K562 (cell line): ENCODE data around the gene MRPL38. TPM values are rescaled to one million over a fixed set of nuclear protein-coding genes. Genes with fewer than 3 reads are reported as not detected.

Experiments
- BCL6 ChIP-seq: fragments of 250-450 bp; sonication (Bioruptor Pico); IDR thresholded peaks from 2 replicates; pipeline ENCODE4 v1.4.0; 2020
- CTBP1 ChIP-seq: fragments of 450-650 bp; IDR thresholded peaks from 2 replicates; pipeline ENCODE4 v1.6.1; 2016; ENCODE audit warnings: borderline replicate concordance
- ETV5 ChIP-seq: sonication (generic); formaldehyde crosslinking; IDR thresholded peaks from 2 replicates; pipeline ENCODE4 v1.4.0; 2020; ENCODE audit warnings: low read depth, mild to moderate bottlenecking, missing genetic modification reagents
- GATAD2B ChIP-seq: fragments of 450-650 bp; IDR thresholded peaks from 2 replicates; pipeline ENCODE4 v1.6.1; 2017; ENCODE audit warnings: mild to moderate bottlenecking, borderline replicate concordance
- HDAC6 ChIP-seq: IDR thresholded peaks from 2 replicates; pipeline ENCODE4 v1.6.1; 2012; ENCODE audit warnings: low read depth, mild to moderate bottlenecking, control low read depth, inconsistent platforms, low read length, moderate library complexity
- NCOA2 ChIP-seq, 2 experiments: fragments of 450-650 bp; IDR thresholded peaks; 2 replicates each; pipeline ENCODE4 v1.6.1; 2018; ENCODE audit warnings: mild to moderate bottlenecking in 2 of 2, moderate library complexity in 1 of 2; ENCODE audit not compliant: partially characterized antibody in 2 of 2
- OTX1 ChIP-seq: fragments of 450-650 bp; formaldehyde crosslinking; IDR thresholded peaks from 2 replicates; pipeline ENCODE4 v1.4.0; 2022; ENCODE audit warnings: mild to moderate bottlenecking
- PTBP1 ChIP-seq: fragments of 200-400 bp; formaldehyde crosslinking; IDR thresholded peaks from 2 replicates; pipeline ENCODE4 v1.6.1; 2017; ENCODE audit warnings: low read depth, low read length
- SOX6 ChIP-seq: fragments of 450-650 bp; IDR thresholded peaks from 2 replicates; pipeline ENCODE4 v1.6.1; 2014; ENCODE audit warnings: mild to moderate bottlenecking
- ZNF707 ChIP-seq: fragments of 250-450 bp; sonication (Bioruptor Pico); conservative IDR thresholded peaks from 2 replicates; pipeline ENCODE4 v1.8.0; 2022; ENCODE audit warnings: inconsistent platforms, mild to moderate bottlenecking, moderate library complexity
- ZZZ3 ChIP-seq: fragments of 450-650 bp; IDR thresholded peaks from 2 replicates; pipeline ENCODE4 v1.6.1; 2016; ENCODE audit warnings: antibody characterized with exemption, mild to moderate bottlenecking, moderate library complexity
- polyA plus RNA-seq, 8 experiments: library from polyadenylated mRNA; depleted of rRNA in 4 of 8; stranded (reverse) in 5 of 8; unstranded in 3 of 8; fragments of >200 nt; fragmentation: Nextera tagmentation in 2 of 8; fragmentation: Illumina TruSeq in 1 of 8; extraction: Ambion mirVana in 2 of 8; extraction: Trizol in 1 of 8; gene quantifications; 2 replicates each; pipeline versions ENCODE4 v1.2.1 to v1.2.3, GENCODE V29; 2011 to 2014; ENCODE audit warnings: inconsistent platforms in 1 of 8, missing spikeins in 1 of 8
- total RNA-seq, 7 experiments: library from RNA; depleted of rRNA in 6 of 7; stranded (reverse); fragments of >200 nt in 6 of 7; fragmentation: Illumina TruSeq in 2 of 7; extraction: Trizol in 2 of 7; gene quantifications; 2 replicates each; pipeline versions ENCODE4 v1.2.1 to v1.2.3, GENCODE V29; 2011 to 2021; ENCODE audit warnings: low replicate concordance in 1 of 7
- TF ChIP-seq, protein P1 (sequence below): fragments of 250-450 bp; sonication (Bioruptor Pico); IDR thresholded peaks from 2 replicates; pipeline ENCODE4 v1.8.0; 2021; ENCODE audit warnings: moderate library complexity, mild to moderate bottlenecking, inconsistent platforms
- TF ChIP-seq, protein P2 (sequence below): fragments of 450-650 bp; formaldehyde crosslinking; IDR thresholded peaks from 2 replicates; pipeline ENCODE4 v1.4.0; 2022; ENCODE audit warnings: mild to moderate bottlenecking, moderate library complexity
- TF ChIP-seq, protein P3 (sequence below): fragments of 450-650 bp; IDR thresholded peaks from 2 replicates; pipeline ENCODE4 v1.7.0; 2016; ENCODE audit warnings: borderline replicate concordance
- TF ChIP-seq, protein P4 (sequence below), 2 experiments: fragments of 450-650 bp in 1 of 2; sonication (generic) in 1 of 2; formaldehyde crosslinking in 1 of 2; IDR thresholded peaks in 1 of 2; conservative IDR thresholded peaks in 1 of 2; 2 replicates each; pipeline versions ENCODE4 v1.6.1 to v1.8.1; 2016 to 2023; ENCODE audit warnings: mild to moderate bottlenecking in 2 of 2, moderate library complexity in 2 of 2, inconsistent platforms in 1 of 2, missing genetic modification reagents in 1 of 2
- TF ChIP-seq, protein P5 (sequence below): sonication (generic); formaldehyde crosslinking; IDR thresholded peaks from 2 replicates; pipeline ENCODE4 v1.5.0; 2020; ENCODE audit warnings: missing genetic modification reagents
- TF ChIP-seq, protein P6 (sequence below): fragments of 450-650 bp; IDR thresholded peaks from 2 replicates; pipeline ENCODE4 v1.6.1; 2018; ENCODE audit not compliant: partially characterized antibody

MRPL38 gene
- total and polyA plus RNA-seq, 9 of the 15 experiments (the other 6 are each of a cell fraction or from before 2014, with no cell fraction given): 4.5 to 154 (median 48.5) TPM

DNA sequence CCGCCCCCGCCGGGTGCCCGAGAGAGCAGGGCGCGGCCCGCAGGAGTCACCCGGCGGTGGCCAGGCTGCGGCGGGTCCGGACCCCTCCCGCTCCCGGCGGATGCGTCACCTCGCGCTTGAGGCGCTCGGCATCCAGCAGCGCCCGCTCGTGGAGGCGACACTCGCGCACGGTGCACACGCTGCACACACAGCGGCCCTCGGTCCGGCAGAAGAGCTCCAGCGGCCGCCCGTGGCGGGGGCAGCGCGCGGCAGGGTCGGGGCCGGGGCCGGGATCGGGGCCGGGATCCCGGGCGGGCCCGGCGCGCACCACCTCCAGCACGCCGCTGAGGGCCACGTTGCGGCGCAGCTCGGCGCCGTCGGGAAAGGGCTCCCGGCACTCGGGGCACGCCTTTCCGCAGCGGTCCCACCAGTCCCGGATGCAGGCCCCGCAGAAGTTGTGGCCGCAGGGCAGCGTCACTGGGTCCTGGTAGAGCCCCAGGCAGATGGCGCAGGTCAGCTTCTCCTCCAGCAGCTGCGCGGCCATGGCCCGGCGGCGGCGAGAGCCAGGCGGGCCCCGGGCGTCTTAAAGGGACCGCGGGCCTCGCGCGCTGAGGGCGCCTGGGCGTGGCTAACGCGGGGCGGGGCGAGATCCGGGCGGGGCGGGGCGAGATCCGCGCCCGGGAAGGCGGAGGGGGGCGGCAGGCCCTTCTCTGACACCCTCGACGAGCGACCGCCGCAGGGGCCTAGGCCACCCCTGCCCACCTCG lies 8.1 kb downstream of the MRPL38 start, which contains the start of gene TRIM65 (continued):
- peak; percentile 98 for TF ChIP-seq GATAD2B
- no peak for TF ChIP-seq OTX1 (CRISPR knock-in tag)
- TF ChIP-seq, protein P1, sequence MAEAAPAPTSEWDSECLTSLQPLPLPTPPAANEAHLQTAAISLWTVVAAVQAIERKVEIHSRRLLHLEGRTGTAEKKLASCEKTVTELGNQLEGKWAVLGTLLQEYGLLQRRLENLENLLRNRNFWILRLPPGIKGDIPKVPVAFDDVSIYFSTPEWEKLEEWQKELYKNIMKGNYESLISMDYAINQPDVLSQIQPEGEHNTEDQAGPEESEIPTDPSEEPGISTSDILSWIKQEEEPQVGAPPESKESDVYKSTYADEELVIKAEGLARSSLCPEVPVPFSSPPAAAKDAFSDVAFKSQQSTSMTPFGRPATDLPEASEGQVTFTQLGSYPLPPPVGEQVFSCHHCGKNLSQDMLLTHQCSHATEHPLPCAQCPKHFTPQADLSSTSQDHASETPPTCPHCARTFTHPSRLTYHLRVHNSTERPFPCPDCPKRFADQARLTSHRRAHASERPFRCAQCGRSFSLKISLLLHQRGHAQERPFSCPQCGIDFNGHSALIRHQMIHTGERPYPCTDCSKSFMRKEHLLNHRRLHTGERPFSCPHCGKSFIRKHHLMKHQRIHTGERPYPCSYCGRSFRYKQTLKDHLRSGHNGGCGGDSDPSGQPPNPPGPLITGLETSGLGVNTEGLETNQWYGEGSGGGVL (CRISPR knock-in tag): no peak
- TF ChIP-seq, protein P2, sequence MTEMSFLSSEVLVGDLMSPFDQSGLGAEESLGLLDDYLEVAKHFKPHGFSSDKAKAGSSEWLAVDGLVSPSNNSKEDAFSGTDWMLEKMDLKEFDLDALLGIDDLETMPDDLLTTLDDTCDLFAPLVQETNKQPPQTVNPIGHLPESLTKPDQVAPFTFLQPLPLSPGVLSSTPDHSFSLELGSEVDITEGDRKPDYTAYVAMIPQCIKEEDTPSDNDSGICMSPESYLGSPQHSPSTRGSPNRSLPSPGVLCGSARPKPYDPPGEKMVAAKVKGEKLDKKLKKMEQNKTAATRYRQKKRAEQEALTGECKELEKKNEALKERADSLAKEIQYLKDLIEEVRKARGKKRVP (CRISPR knock-in tag): no peak
- TF ChIP-seq ZZZ3: no peak
- TF ChIP-seq, protein P3, sequence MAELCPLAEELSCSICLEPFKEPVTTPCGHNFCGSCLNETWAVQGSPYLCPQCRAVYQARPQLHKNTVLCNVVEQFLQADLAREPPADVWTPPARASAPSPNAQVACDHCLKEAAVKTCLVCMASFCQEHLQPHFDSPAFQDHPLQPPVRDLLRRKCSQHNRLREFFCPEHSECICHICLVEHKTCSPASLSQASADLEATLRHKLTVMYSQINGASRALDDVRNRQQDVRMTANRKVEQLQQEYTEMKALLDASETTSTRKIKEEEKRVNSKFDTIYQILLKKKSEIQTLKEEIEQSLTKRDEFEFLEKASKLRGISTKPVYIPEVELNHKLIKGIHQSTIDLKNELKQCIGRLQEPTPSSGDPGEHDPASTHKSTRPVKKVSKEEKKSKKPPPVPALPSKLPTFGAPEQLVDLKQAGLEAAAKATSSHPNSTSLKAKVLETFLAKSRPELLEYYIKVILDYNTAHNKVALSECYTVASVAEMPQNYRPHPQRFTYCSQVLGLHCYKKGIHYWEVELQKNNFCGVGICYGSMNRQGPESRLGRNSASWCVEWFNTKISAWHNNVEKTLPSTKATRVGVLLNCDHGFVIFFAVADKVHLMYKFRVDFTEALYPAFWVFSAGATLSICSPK: no peak
- no peak for TF ChIP-seq NCOA2 (IDR thresholded peaks at IDR 0.05; ENCODE audit: partially characterized antibody in 2 of 2)
- TF ChIP-seq, protein P4, sequence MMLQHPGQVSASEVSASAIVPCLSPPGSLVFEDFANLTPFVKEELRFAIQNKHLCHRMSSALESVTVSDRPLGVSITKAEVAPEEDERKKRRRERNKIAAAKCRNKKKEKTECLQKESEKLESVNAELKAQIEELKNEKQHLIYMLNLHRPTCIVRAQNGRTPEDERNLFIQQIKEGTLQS (IDR thresholded peaks at IDR 0.05): peak; percentile 79
- TF ChIP-seq, protein P4 (CRISPR knock-in tag; conservative IDR thresholded peaks at IDR 0.05): peak; percentile 69
- TF ChIP-seq PTBP1: no peak
- TF ChIP-seq SOX6: no peak
- TF ChIP-seq HDAC6: no peak
- peak; percentile 90 for TF ChIP-seq CTBP1
- TF ChIP-seq BCL6 (CRISPR knock-in tag): no peak
- TF ChIP-seq, protein P5, sequence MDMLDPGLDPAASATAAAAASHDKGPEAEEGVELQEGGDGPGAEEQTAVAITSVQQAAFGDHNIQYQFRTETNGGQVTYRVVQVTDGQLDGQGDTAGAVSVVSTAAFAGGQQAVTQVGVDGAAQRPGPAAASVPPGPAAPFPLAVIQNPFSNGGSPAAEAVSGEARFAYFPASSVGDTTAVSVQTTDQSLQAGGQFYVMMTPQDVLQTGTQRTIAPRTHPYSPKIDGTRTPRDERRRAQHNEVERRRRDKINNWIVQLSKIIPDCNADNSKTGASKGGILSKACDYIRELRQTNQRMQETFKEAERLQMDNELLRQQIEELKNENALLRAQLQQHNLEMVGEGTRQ (CRISPR knock-in tag): no peak
- TF ChIP-seq, protein P6, sequence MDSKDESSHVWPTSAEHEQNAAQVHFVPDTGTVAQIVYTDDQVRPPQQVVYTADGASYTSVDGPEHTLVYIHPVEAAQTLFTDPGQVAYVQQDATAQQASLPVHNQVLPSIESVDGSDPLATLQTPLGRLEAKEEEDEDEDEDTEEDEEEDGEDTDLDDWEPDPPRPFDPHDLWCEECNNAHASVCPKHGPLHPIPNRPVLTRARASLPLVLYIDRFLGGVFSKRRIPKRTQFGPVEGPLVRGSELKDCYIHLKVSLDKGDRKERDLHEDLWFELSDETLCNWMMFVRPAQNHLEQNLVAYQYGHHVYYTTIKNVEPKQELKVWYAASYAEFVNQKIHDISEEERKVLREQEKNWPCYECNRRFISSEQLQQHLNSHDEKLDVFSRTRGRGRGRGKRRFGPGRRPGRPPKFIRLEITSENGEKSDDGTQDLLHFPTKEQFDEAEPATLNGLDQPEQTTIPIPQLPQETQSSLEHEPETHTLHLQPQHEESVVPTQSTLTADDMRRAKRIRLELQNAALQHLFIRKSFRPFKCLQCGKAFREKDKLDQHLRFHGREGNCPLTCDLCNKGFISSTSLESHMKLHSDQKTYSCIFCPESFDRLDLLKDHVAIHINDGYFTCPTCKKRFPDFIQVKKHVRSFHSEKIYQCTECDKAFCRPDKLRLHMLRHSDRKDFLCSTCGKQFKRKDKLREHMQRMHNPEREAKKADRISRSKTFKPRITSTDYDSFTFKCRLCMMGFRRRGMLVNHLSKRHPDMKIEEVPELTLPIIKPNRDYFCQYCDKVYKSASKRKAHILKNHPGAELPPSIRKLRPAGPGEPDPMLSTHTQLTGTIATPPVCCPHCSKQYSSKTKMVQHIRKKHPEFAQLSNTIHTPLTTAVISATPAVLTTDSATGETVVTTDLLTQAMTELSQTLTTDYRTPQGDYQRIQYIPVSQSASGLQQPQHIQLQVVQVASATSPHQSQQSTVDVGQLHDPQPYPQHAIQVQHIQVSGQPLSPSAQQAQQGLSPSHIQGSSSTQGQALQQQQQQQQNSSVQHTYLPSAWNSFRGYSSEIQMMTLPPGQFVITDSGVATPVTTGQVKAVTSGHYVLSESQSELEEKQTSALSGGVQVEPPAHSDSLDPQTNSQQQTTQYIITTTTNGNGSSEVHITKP: no peak
- no peak for TF ChIP-seq ZNF707
- peak; percentile 57; the same call in 1 of the 2 replicates for TF ChIP-seq ETV5 (CRISPR knock-in tag)
